Measurements from ENCODE around the gene NALF2.

NALF2 gene

GRCh38 chrX:69530306-69530705 lies 26.2 kb downstream of the NALF2 start:
- DNase-seq (ENCODE audit: low read depth): no peak

- DNase-seq (ENCODE audit: low read depth): no peak
Observed at GRCh38 chrX:69531031-69531755, 27.1 kb downstream of the NALF2 start.

DNA sequence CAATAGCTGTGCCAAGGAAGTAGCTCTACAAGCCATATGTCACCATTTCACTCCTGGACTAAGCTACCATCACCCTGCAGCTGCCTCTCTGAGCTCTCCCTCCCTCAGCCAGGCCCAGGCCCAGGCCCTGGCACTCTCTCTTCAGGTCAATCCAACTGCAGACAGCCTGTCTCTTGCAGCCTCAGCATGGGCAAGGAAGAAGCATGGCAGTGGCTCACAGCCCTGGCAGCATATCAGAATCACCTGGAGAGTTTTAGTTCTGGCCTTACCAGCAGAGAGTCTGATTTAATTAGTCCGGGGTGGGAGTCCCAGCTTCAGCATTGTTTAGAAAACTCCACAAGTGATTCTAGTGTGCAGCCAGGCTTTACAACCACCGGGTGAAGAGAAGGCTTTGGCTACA lies 31.5 kb downstream of the NALF2 start:
- no peak for DNase-seq (ENCODE audit: low read depth)

DNA sequence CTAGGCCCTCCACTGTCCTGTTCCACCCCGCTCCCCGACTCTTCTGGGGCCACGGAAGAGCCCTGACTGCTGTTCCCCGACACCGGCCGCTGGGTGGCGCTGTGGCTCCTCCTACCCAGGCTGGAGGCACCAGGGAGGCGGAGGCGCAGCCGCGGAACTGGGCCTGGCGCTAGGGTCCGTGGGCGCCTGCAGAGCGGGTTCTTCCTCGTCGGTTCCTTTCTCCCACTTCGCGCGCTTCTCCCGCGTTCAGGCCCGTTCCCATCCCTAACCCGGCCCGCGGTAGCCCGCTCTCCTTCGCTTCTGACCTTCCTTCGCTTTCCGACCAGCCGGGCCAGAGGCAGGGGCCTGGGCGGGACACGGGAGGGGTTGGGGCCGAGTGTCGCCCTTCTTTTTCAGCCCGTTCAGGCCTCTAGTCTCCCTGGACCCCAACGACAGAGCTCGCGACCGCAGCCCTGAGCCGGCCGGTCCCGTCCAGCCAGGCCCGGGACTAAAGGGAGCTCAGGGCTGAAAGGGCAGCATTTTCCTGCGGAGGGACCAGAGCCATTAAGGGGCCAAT lies 34.3 kb downstream of the NALF2 start:
- DNase-seq (ENCODE audit: low read depth): peak; percentile 46

GRCh38 chrX:69539437-69539836 lies 35.3 kb downstream of the NALF2 start:
- no peak for DNase-seq (ENCODE audit: low read depth)

DNA sequence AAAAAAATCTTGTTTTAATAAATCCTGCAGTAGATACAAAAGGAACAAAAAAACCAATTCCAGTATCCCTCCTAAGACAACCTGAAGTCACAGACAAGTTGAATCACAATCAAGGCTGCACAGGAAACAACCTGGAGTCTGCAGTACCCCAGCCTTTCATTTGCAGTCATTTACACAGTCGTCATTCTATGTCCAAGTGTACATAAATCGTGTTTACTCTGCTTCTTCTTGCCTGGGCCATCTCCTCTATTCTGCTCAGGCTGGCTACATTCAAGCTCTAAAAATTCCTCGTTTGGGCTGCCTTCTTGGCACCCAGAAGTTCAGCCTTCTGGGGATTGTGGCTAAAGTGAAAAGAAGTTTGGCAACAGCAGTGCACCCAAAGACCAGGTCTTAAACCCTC lies 37.8 kb downstream of the NALF2 start:
- no peak for DNase-seq (ENCODE audit: low read depth)

DNA sequence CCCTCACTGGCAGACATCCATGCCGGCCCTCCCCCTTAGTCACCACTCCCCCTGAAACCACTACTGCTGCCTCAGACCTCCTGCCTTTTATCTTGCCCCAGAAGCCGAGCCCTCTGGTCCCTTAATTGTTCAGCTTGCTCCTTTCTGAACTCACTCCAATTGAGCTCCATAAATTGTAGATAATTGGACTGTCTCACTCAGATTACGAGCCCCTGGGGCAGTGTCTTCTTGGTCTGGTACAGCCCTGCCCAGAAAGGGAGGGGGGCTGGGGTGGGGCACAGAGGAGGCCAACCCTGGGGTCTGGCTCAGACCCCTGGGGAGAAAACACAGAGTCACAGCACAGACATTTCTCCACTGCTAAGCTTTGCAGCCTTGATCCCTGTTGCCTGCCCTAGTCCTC lies 39.4 kb downstream of the NALF2 start:
- no peak for DNase-seq (ENCODE audit: low read depth)

DNA sequence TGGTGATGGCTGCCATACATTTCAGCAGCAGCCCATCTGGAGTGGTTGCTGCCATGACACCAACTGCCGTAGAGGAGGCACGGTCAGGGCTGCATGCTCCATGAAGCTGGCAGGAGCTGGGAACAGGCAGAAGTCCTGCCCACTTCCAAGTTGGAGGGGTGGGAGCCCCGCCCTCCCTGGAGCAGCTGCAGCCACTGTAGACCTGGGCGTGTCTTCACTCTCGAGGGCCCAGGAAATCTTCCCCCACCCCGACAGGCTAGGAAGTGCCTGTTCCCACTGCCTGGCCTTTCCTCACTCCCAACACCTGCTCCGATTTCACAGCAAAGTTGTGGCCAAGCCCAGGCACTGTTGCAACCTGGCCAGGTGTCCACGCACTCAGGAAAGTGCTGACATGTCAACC lies 42.3 kb downstream of the NALF2 start:
- no peak for DNase-seq (ENCODE audit: low read depth)

DNA sequence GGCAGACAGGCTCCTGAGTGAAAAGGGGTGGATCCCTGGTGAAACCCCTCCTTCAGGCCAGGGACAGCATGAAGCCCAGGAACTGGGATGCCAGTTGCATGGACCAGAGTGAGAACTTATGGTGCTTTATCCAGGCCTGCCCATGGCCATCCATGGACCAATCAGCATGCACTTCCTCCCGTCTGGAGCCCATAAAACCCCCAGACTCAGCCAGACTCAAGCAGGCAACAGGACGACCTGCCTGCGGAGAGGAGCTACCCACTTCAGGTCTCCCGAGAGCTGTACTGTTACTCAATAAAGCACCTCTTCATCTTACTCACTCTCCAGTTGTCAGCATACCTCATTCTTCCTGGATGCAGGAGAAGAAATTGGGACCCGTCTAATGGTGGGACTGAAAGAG lies 42.9 kb downstream of the NALF2 start:
- DNase-seq (ENCODE audit: low read depth): no peak

DNA sequence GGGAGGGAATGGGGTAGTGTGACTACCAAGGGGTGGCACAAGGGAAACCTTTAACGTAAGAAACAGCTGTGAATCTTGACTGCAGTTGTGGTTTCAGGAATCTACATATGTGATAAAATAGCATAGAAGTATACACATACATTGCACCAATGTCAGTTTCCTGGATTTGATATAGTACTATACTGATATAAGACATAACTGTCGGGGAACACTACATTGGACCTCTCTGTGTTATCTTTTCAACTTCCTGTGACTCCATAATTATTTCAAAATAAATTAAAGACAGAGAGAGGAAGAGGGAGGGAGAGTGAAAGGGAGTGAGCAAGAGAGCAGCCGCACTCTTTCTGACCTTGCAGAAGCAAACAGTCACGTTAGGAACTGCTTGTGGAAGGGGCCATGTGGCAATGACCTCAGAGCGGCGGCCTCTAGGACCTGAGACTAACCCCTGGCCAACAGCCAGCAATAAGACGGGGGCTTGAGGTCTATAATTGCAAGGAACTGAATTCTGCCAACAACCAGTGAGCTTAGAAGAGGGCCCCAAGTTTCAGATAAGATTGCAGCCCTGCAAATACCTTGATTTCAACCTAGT lies 47.4 kb downstream of the NALF2 start:
- DNase-seq (ENCODE audit: low read depth): no peak

GRCh38 chrX:69552512-69552911 lies 48.4 kb downstream of the NALF2 start:
- DNase-seq (ENCODE audit: low read depth): no peak
